Activated CD8-positive, alpha-beta memory T cell treated with anti-CD3 and anti-CD28 coated beads for 36 hours (primary cell): ENCODE results near the gene ACSM5. TPM values are rescaled to one million over a fixed set of nuclear protein-coding genes. Genes with fewer than 3 reads are reported as not detected.
"Not testable (repeated sequence)": the region's sequence is repeated elsewhere in the genome, so short reads cannot be mapped to it uniquely, and the experiment has no call there.

ENCODE experiments used
- CTCF ChIA-PET: fragments of 350-600 bp; sonication (Branson Sonifier 250); formaldehyde crosslinking; loops from one replicate; lab custom pipeline; 2021; ENCODE audit warnings: antibody characterized with exemption; lab: Charles Lee
- POLR2A ChIA-PET: fragments of 350-600 bp; sonication (Branson Sonifier 250); formaldehyde crosslinking; loops from one replicate; lab custom pipeline; 2021; ENCODE audit warnings: antibody characterized with exemption; lab: Charles Lee
- total RNA-seq, 2 experiments: library from RNA; stranded (reverse); gene quantifications; one replicate each; pipeline ENCODE4 v1.2.3, GENCODE V29; 2021

ACSM5 gene
- total RNA-seq, 2 experiments from 2014 or later = not detected

DNA sequence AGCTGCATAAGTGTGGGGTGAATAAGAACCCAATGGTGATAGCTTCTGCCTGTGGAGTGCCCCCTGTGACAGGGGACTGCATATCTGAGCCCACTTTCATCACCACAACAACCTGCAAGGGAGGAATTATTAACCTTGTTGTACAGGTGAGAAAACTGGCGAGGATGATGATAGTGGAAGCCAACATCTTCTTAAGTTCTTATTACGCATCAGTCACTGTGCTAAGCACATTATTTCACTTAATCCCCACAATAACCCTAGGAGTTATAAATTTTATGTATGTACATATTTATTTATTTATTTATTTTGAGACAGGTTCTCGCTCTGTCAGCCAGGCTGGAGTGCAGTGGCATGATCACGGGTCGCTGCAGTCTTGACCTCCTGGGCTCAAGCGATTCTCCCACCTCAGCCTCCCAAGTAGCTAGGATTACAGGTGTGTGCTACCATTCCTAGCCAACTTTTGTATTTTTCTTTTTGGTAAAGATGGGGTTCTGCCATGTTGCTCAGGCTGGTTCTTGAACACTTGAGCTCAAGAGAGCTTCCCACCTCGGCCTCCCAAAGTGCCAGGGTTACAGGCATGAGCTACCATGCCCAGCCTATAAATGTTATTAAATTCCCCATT, 12.4 kb upstream of the ACSM5 start:
- CTCF ChIA-PET = interaction anchor here (0.9 kb wide), 1 partner anchor 13 kb away, joined by 3 read pairs; no protein-coding TSS in a partner anchor

DNA sequence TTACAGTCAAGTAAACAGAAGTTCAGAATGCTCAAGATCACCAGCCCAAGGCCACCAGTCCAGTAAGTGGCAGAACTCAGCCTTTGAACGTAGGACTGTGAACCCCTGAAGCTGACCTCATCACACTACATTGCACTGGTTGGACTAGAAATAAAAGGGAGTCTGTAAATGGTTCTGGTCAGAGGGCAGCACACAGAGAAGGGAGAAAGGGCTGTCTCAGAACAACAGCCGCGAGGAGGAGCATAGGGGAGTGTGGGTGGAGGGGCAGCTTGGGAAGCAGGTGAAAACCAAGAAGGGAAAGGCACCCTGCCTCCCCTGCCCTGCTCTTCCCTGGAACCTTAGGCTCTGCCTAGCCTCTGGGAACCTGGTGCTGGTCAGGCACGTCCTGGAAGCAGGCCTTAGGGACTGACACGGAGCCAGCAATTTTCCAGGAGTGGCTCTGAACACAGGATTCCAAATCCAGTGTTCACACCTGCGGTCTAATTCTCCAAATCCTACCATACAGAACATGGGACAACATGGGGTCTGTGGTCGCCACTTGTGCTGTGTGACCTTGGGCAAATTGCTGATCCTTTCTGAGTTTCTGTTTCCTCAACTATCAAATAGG, 11.8 kb upstream of the ACSM5 start:
- ChIA-PET POLR2A (no interaction called here), CTCF (no interaction called here)

More for the DNA sequence above, 12.4 kb upstream of the ACSM5 start:
- POLR2A ChIA-PET = no interaction called here

DNA sequence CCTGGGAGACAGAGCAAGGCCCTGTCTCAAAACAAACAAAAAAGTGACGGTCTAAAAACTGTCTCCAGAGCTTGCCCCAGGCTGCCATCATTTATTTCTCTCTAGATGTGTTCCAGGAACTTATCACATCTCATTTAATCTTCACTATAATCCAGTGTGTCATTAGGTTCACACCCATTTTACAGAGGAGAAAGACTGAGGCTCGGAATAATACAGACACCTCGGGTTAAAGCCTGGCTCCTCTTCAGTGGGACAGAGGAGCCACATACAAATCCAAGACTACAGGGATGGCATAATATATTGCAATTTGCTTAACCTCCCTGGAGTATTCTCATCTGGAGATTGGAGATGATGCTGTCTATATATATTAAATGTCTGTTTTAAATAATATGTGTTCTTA, 10.7 kb upstream of the ACSM5 start:
- CTCF ChIA-PET = no interaction called here

DNA sequence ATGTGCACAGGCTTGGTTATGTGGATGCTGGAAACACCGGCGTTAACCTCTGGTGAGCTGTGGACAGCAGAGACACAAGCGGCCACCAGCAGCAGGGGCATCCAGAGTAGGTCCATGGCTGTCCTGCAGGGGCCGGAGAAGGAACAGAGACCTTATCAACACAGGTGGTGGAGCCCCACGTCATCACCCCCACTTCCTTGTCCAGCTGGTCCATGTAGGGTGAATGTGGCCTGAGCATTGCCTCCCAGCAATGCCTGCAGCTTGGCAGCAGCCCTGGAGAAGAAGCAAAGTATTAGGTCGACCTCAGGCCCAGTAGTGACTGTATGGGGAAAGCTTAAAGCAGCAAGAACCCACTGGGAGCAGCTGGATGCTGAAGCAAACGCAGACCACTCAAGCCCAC, 10.1 kb upstream of the ACSM5 start:
- ChIA-PET CTCF (no interaction called here), POLR2A (no interaction called here)

More for the DNA sequence above, 10.7 kb upstream of the ACSM5 start:
- POLR2A ChIA-PET = no interaction called here

DNA sequence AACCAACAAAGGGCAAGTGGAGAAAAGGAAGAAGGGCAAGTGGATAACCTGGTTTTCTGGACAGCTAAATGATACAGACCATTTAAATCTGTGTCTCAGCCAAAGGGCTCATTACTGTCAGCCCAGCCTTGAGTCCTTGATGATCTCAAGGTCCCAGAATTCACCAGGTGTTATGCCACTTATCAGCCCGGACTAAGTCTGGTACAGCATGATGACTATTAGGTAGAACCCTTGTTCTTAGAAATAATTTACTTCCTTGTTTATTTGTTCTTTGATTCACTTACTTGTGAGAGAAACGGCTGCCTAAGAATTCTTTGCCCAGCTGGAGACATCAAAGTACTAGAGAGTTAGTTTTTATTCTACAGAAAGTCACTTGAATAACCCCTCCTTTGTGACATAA, 8.3 kb upstream of the ACSM5 start:
- POLR2A ChIA-PET = no interaction called here
- CTCF ChIA-PET = no interaction called here

DNA sequence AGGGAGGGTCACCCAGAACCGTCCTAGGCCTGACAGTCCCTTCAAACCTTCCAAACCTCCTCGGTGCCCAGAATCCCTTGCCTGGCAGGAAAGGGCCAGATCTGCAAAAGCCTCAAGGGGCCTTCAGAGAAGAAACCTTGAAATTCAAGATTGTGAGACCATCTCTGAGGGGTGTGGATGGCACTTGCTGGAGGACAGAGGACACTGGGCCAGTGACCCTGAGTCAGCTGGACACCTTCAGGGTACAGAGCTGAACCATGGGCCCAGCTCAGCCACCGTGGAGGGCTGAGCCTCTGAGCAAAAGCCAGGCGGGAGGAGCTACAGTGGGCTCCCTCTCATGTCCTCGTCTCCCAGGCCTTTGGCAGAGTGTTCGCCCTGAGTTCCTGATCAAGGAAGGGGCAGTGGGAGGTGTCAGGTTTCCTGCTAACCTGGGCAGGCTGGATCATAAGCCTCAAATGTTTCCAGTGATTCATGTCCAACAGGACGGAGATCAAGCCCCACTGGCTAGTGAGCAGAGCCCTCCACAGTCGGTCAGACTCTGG, 7.8 kb upstream of the ACSM5 start:
- CTCF ChIA-PET = no interaction called here

DNA sequence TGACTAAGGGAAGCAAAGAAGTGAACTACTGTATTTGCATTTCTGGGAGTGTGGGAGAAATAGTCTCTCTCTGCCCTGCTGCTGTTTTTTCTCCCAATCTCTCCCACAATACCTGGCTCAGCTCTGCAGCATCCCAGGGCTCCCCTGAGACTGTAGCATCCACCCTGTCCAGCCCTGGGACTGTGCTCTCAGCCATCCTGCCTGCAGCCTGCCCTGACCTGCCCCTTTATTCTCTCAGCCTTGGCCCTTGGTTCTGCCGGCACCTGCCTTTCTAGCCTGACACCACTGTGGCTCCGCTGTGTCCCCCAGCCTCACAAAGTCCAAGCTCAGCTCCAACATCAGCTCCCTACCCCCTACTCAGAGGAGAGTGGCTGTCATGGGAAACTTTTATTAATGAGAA, 6.7 kb upstream of the ACSM5 start:
- CTCF ChIA-PET = no interaction called here
- POLR2A ChIA-PET = no interaction called here

More for the DNA sequence above, 7.8 kb upstream of the ACSM5 start:
- POLR2A ChIA-PET = no interaction called here

DNA sequence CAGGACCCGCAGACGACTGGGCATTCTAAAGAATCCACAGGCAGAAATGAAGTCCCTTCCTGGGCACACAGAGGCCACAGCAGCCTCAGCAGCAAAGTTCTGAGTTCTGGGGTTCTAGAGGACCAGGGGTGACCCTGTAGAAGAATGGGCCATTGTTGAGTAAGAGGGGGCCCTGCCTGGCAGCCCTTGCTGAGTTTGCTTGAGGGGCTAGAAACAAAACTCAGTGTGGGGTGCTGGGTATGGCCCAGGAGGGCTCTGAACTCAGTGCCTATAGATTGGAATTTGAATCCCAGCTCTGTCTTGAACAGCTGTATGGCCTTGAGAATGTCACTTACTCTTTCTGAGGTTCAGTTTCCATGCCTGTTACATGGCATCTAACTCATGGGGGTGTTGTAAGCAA, 4.7 kb upstream of the ACSM5 start, which contains the start of gene PDILT:
PDILT (minus strand) TSS at position 101 of the 400 bp plus-strand sequence. CDS start 5,437 bp downstream, outside the sequence.
- CTCF ChIA-PET = no interaction called here
- POLR2A ChIA-PET = no interaction called here

DNA sequence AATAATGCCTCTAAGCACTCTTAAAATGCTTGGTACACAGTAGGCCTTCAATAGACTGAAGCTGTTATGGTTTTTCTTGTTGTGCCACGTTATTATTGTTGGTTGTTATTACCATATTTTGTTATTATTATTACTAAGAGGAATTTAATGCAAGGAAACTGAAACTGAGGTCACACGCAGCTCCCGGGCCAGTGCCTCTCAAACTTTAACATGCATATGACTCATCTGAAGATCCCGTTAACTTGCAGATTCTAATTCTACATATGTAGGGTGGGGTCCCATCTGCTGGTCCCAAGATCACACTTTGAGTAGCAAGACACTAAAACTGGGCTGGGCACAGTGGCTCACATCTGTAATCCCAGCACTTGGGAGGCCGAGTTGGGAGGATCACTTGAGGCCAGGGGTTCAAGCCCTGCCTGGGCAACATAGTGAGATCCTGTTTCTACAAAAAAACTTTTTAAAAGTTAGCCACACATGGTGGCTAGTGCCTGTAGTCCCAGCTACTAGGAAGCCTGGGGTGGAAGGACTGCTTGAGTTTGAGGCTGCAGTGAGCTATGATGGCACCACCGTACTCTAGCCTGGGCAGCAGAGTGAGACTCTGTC, 888 bp downstream of the ACSM5 start:
- CTCF ChIA-PET = no interaction called here
- POLR2A ChIA-PET = no interaction called here

DNA sequence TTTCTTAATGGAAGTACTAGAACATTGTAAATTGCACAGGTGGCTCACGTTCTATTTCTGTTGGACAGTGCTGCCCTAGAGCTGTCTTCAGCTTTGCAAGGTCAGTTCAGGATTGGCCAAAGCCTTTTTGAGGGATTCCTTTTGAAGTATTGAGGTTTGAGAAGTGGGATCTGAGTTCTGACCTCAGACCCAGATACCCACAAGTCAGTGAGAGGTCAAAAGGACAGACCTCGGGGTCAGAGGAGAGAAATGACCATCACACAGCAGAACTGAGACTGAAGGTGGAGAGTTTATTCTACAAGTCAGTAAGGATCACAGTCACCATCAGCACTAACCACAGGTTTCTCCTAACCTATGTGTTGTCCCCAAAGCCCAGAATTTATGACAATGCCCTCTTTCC, 1.7 kb downstream of the ACSM5 start:
- POLR2A ChIA-PET = no interaction called here
- CTCF ChIA-PET = no interaction called here

DNA sequence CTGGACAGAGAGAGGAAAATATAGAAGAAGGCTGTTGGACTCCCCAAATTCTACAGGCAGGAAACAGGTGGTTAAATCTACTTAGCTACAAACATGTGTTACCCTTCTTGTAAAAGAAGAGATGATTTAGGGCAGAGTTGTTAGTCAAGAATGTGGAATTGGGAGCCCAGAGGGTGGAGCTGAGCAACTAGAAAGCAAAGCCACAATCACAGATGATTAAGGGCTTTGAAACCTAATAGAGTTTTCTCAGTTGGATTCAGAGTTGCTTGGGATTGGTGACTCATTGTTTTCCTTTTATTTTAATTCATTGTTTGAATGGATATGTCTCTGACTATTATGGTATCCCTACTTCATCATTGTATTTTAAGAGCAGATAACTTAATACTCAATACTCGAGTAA, 6.2 kb downstream of the ACSM5 start:
- ChIA-PET CTCF (no interaction called here), POLR2A (no interaction called here)

DNA sequence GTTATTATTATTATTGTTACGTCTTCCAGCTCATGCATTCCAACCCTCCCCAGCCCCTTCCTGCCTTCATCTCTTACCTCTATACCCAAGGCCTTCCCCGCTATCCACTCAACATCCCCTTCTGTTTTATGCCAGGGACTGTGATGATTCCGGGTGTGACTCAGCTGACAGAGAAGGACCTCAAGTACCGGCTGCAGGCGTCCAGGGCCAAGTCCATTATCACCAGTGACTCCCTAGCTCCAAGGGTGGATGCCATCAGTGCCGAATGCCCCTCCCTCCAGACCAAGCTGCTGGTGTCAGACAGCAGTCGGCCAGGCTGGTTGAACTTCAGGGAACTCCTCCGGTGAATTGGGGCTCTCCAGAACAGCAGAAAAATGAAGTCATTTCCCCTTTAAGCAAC, 9.8 kb downstream of the ACSM5 start:
- POLR2A ChIA-PET, CTCF ChIA-PET: not testable (repeated sequence)

DNA sequence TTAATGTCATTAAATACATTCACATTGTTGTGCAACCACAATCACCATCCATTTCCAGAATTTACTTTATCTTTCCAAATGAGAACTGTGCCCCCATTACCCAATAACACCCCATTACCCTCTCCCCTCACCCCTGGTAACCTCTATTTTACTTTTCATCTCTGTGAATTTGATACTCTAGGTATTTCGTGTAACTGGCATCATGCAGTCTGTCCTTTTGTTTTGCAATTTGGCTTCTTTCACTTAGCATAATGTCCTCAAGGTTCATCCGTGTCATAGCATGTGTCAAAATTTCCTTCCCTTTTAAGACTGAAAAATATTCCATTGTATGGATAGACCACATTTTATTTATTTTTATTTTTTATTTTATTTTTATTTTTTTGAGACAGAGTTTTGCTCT, 12.4 kb downstream of the ACSM5 start:
- POLR2A ChIA-PET, CTCF ChIA-PET: not testable (repeated sequence)

DNA sequence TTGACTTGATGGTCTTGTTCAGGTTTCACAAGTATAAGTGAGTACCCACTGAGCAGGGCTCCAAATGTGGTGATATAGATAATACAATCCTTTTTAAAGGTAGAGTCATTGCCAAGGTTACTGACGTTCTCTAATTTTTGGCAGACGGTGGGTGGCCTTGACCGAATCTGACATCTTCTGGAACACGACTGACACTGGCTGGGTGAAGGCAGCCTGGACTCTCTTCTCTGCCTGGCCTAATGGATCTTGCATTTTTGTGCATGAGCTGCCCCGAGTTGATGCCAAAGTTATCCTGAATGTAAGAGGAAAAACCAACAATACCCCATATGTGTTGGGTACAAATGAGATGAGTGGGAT, 14.4 kb downstream of the ACSM5 start:
- CTCF ChIA-PET, POLR2A ChIA-PET: not testable (repeated sequence)

DNA sequence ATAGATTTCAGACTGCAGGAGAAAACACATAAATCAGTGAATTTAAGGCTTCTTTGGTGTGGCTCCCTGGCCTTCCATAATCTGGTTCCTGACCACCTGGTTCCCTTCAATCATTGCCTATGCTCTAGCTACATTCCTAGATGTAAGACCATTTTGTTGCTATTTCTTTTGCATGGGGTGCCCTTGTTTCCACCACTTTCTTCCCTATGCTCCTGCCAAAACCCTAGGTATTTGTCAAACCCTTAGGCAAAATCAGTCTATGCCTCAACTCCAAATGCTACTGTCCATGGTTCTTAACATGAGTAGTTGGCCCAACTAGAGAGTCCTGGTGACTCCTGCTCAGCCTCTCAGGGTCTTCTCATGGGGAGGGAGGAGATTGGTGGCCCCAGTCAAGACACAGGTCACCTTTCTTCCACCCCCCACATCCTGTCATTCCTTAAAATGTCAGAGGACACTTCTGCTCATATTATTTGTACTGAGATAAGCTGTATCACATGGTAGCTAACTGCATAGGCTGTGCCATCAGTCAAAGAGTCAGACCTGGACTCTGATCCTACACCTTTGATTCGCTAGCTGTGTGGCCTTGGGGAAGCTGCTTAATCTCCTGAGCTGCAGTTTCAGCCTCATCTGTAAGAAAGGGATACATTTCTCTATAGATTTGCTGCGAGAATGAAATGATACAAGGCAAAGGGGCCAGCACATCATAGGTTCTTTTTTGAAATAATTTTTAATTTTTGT, 15.0 kb downstream of the ACSM5 start:
- POLR2A ChIA-PET = no interaction called here
- CTCF ChIA-PET = no interaction called here

DNA sequence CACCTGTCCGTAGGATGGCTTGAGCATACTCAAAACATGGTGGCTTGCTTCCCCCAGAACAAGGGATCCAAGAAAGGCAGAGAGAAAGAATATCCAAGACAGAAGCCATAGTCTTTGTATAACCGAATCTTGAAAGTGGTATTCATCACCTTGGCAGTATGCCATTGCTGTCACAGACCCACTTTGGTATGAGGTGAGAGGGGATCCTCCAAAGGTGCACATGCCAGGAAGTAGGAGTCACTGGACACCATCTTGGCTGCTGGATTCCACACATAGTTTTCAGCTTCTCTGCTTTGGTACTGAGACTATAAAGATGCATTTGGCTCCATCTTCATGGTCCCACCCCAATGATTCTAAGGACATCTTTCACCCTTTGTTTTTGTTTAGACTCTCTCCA, 18.1 kb downstream of the ACSM5 start:
- POLR2A ChIA-PET, CTCF ChIA-PET: not testable (repeated sequence)

DNA sequence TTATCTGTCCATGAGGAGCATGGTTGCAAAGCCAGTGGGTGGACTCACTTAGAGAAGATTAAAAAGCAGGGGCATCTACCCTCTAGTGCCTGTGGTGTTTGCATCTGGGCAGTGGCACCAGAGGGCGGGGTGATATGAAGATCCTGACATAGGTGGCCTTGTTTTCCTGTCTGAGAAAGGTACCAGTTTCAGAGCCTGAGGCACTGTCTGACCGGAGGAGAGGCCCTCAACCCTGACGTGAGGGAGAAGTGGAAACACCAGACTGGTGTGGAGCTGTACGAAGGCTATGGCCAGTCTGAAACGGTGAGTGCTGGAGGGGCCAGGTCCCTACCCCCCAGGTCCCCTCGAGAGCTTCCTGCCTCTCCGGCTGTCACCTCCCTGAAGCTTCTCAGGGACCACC, 20.2 kb downstream of the ACSM5 start:
- CTCF ChIA-PET, POLR2A ChIA-PET: not testable (repeated sequence)

DNA sequence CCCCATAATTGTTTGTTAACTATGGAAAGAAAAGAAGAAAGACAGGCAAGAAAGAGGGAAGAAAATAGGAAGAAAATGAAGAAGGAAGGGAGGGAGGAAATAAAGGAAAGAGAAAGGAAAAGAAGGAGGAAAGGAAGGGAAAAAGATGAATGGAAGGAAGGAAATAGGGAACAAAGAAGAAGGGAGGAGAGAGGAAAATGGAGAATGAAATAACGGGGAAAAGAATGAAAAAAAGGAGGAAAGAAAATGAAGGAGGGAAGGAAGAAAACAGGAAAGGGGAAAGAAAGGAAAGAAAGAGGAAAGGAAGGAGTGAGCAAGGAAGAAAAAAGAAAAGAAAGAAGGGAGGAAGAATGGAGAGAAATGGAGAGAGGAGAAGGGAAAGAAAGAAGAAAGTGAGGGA, 21.1 kb downstream of the ACSM5 start:
- POLR2A ChIA-PET, CTCF ChIA-PET: not testable (repeated sequence)

DNA sequence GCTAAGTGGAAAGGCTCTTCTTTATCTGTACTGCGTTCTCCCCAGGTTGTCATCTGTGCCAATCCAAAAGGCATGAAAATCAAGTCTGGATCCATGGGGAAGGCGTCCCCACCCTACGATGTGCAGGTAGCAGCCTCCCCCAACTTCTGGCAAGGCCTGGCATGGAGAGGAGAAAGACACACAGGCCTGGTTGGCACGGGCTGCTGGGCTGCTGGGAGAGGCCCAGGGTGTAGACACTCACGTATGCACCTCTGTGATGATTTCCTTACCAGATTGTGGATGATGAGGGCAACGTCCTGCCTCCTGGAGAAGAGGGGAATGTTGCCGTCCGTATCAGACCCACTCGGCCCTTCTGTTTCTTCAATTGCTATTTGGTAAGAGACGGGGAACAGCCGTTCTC, 21.6 kb downstream of the ACSM5 start:
- POLR2A ChIA-PET = no interaction called here
- CTCF ChIA-PET = no interaction called here

DNA sequence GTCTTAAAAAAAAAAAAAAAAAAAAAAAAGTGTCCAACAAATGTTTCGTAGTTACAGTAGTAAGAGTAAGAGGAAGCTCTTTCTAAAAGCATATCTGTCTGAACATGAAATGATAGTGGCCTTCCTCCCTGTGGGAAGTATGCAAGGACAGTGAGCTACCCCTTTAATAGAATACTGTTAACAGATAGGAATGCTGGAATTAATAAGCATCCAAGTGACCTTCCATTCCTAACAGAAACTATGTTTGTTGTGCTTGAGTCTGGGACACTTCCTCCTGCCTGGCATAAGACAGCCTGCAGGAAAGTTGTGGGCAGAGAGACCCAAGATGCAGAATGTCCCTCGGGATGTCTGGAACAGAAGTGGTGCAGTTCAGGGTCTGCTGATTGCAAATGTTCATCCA, 29.6 kb downstream of the ACSM5 start:
- POLR2A ChIA-PET = not testable (repeated sequence)

More for the DNA sequence above, 29.6 kb downstream of the ACSM5 start:
- CTCF ChIA-PET = not testable (repeated sequence)
